HEK293T (cell line): ENCODE results near the gene GSTA3.
"Not testable (repeated sequence)": the region's sequence is repeated elsewhere in the genome, so short reads cannot be mapped to it uniquely, and the experiment has no call there.

ENCODE experiments used
- CTCF ChIA-PET: fragments of 350-600 bp; formaldehyde crosslinking; extraction: SDS; loops from one replicate; lab custom pipeline; 2021; ENCODE audit warnings: antibody characterized with exemption, inconsistent platforms; lab: Yijun Ruan, JAX
- POLR2A ChIA-PET: fragments of 350-600 bp; formaldehyde crosslinking; extraction: SDS; loops from one replicate; lab custom pipeline; 2020; ENCODE audit warnings: antibody characterized with exemption, inconsistent platforms; lab: Yijun Ruan, JAX
- DNase-seq: peaks from one replicate; pipeline ENCODE4 v3.0.0; 2012; ENCODE audit warnings: mixed read lengths; ENCODE audit errors: extremely low spot score
- ARNT ChIP-seq: fragments of 450-650 bp; IDR thresholded peaks from 2 replicates; pipeline ENCODE4 v1.6.1; 2017; ENCODE audit warnings: mild to moderate bottlenecking
- BHLHE40 ChIP-seq: fragments of 450-650 bp; IDR thresholded peaks from 2 replicates; pipeline ENCODE4 v1.6.1; 2016; ENCODE audit warnings: mild to moderate bottlenecking, moderate library complexity, borderline replicate concordance
- CTBP1 ChIP-seq: fragments of 450-650 bp; IDR thresholded peaks from 2 replicates; pipeline ENCODE4 v1.6.1; 2016; ENCODE audit warnings: borderline replicate concordance
- ELF4 ChIP-seq: fragments of 450-650 bp; IDR thresholded peaks from 2 replicates; pipeline ENCODE4 v1.6.1; 2017; ENCODE audit warnings: antibody characterized with exemption
- FOXA1 ChIP-seq: fragments of 450-650 bp; IDR thresholded peaks from 2 replicates; pipeline ENCODE4 v1.6.1; 2016; ENCODE audit warnings: mild to moderate bottlenecking
- FOXK2 ChIP-seq: fragments of 450-650 bp; IDR thresholded peaks from 2 replicates; pipeline ENCODE4 v1.6.1; 2016; ENCODE audit warnings: mild to moderate bottlenecking
- FOXM1 ChIP-seq: fragments of 450-650 bp; IDR thresholded peaks from 2 replicates; pipeline ENCODE4 v1.6.1; 2017; ENCODE audit warnings: mild to moderate bottlenecking, borderline replicate concordance
- HDGF ChIP-seq: fragments of 450-650 bp; IDR thresholded peaks from 2 replicates; pipeline ENCODE4 v1.6.1; 2017; ENCODE audit warnings: antibody characterized with exemption, borderline replicate concordance
- L3MBTL2 ChIP-seq: fragments of 450-650 bp; conservative IDR thresholded peaks from 2 replicates; pipeline ENCODE4 v1.6.1; 2016; ENCODE audit warnings: mild to moderate bottlenecking
- LEF1 ChIP-seq: fragments of 450-650 bp; IDR thresholded peaks from 2 replicates; pipeline ENCODE4 v1.6.1; 2017; ENCODE audit warnings: mild to moderate bottlenecking, borderline replicate concordance
- NFRKB ChIP-seq: fragments of 450-650 bp; IDR thresholded peaks from 2 replicates; pipeline ENCODE4 v1.6.1; 2016; ENCODE audit warnings: mild to moderate bottlenecking, moderate library complexity
- PKNOX1 ChIP-seq: fragments of 450-650 bp; IDR thresholded peaks from 2 replicates; pipeline ENCODE4 v1.6.1; 2016
- SP1 ChIP-seq: fragments of 450-650 bp; IDR thresholded peaks from 2 replicates; pipeline ENCODE4 v1.6.1; 2017
- SUZ12 ChIP-seq: fragments of 450-650 bp; IDR thresholded peaks from 2 replicates; pipeline ENCODE4 v1.6.1; 2016; ENCODE audit warnings: mild to moderate bottlenecking
- TARDBP ChIP-seq: fragments of 450-650 bp; IDR thresholded peaks from 2 replicates; pipeline ENCODE4 v1.6.1; 2016
- ZNF384 ChIP-seq: fragments of 450-650 bp; IDR thresholded peaks from 2 replicates; pipeline ENCODE4 v1.6.1; 2016

The GSTA3 gene

GRCh38 chr6:52881662-52881995 is 27.9 kb downstream of the GSTA3 start:
- ChIA-PET CTCF (no interaction called here), POLR2A (no interaction called here)
- DNase-seq: no peak
- TF ChIP-seq BHLHE40: no peak
- TF ChIP-seq FOXK2: no peak
- no peak for TF ChIP-seq LEF1
- TF ChIP-seq HDGF: no peak
- TF ChIP-seq TARDBP: no peak
- no peak for TF ChIP-seq FOXA1
- TF ChIP-seq FOXM1: no peak
- no peak for TF ChIP-seq ARNT
- TF ChIP-seq NFRKB: no peak
- TF ChIP-seq PKNOX1: no peak
- no peak for TF ChIP-seq ZNF384
- no peak for TF ChIP-seq CTBP1
- TF ChIP-seq ELF4: no peak
- no peak for TF ChIP-seq L3MBTL2

- no peak for DNase-seq
- ChIA-PET POLR2A (no interaction called here), CTCF (no interaction called here)
- TF ChIP-seq FOXM1 (no peak), CTBP1 (no peak), SUZ12 (no peak), ELF4 (no peak), TARDBP (no peak), ZNF384 (no peak), HDGF (no peak)
Measured at GRCh38 chr6:52877786-52878185, 31.7 kb downstream of the GSTA3 start.

- TF ChIP-seq SP1: no peak
- TF ChIP-seq ARNT: no peak
- TF ChIP-seq LEF1: no peak
- no peak for TF ChIP-seq SUZ12
- no peak for TF ChIP-seq TARDBP
- TF ChIP-seq PKNOX1: no peak
- TF ChIP-seq ELF4: no peak
- no peak for TF ChIP-seq L3MBTL2
- TF ChIP-seq CTBP1: no peak
- TF ChIP-seq BHLHE40: no peak
- no peak for TF ChIP-seq FOXA1
- TF ChIP-seq FOXM1: no peak
- TF ChIP-seq HDGF: no peak
- TF ChIP-seq ZNF384: no peak
- no peak for TF ChIP-seq NFRKB
- TF ChIP-seq FOXK2: no peak
- POLR2A ChIA-PET: no interaction called here
- CTCF ChIA-PET: no interaction called here
- no peak for DNase-seq
Measured at GRCh38 chr6:52877168-52877567, 32.3 kb downstream of the GSTA3 start.

GRCh38 chr6:52876056-52876787 is 33.3 kb downstream of the GSTA3 start:
- DNase-seq: no peak
- no peak for TF ChIP-seq FOXM1
- no peak for TF ChIP-seq HDGF
- TF ChIP-seq ELF4: no peak
- no peak for TF ChIP-seq FOXA1
- no peak for TF ChIP-seq ARNT
- no peak for TF ChIP-seq NFRKB
- TF ChIP-seq PKNOX1: no peak
- no peak for TF ChIP-seq ZNF384
- TF ChIP-seq SUZ12: no peak
- no peak for TF ChIP-seq FOXK2
- TF ChIP-seq BHLHE40: no peak
- CTCF ChIA-PET: no interaction called here
- POLR2A ChIA-PET: interaction anchor here (1.0 kb wide), 1 partner anchor 118 kb away, joined by 4 read pairs; no protein-coding TSS in a partner anchor

- no peak for DNase-seq
- CTCF ChIA-PET: no interaction called here
- TF ChIP-seq CTBP1 (no peak), FOXK2 (no peak), LEF1 (no peak), BHLHE40 (no peak), ELF4 (no peak), TARDBP (no peak), ZNF384 (no peak), PKNOX1 (no peak), ARNT (no peak)
- POLR2A ChIA-PET: interaction anchor here (1.3 kb wide), 1 partner anchor 122 kb away, joined by 5 read pairs; no protein-coding TSS in a partner anchor
Measured at GRCh38 chr6:52872031-52872430, 37.5 kb downstream of the GSTA3 start.

GRCh38 chr6:52871621-52872020 is 37.9 kb downstream of the GSTA3 start:
- DNase-seq: no peak
- TF ChIP-seq CTBP1 (no peak), TARDBP (no peak), NFRKB (no peak), SUZ12 (no peak), HDGF (no peak), L3MBTL2 (no peak), FOXA1 (no peak)
- ChIA-PET CTCF (no interaction called here), POLR2A (interaction anchor here (1.3 kb wide), 1 partner anchor 122 kb away, joined by 5 read pairs; no protein-coding TSS in a partner anchor)

GRCh38 chr6:52870335-52871091 is 39.0 kb downstream of the GSTA3 start:
- POLR2A ChIA-PET, DNase-seq, CTCF ChIA-PET: not testable (repeated sequence)

GRCh38 chr6:52868899-52869298 is 40.6 kb downstream of the GSTA3 start:
- CTCF ChIA-PET: interaction anchor here (0.7 kb wide), 1 partner anchor 144 kb away, joined by 3 read pairs; no protein-coding TSS in a partner anchor
- POLR2A ChIA-PET: not testable (repeated sequence)

More at GRCh38 chr6:52868899-52869298, 40.6 kb downstream of the GSTA3 start:
- not testable (repeated sequence) for DNase-seq
